ENCODE data around the gene SWAP70. TPM values are rescaled to one million over a fixed set of nuclear protein-coding genes. Genes with fewer than 3 reads are reported as not detected.
"Not testable (repeated sequence)": the region's sequence is repeated elsewhere in the genome, so short reads cannot be mapped to it uniquely, and the experiment has no call there.

Gene SWAP70
- total RNA-seq, 2 experiments from 2014 or later = 7.9 to 10.1 TPM

GRCh38 chr11:9687711-9688477 lies 24.0 kb downstream of the SWAP70 start:
- Mint-ChIP-seq H3K27ac (no peak overlapping the region), H3K4me3 (no peak overlapping the region), H3K4me1 (no peaks in the 10 kb centered on the region), H3K36me3 (no peaks in the 10 kb centered on the region), H3K9me3 (ENCODE audit: low read depth) (no peaks in the 10 kb centered on the region), H3K27me3 (no peaks in the 10 kb centered on the region)
- CTCF ChIA-PET = interaction anchor here (1.2 kb wide), 1 partner anchor 8 kb away, joined by 3 read pairs; no protein-coding TSS in a partner anchor
- DNase-seq (no peak), ATAC-seq (no peak)

DNA sequence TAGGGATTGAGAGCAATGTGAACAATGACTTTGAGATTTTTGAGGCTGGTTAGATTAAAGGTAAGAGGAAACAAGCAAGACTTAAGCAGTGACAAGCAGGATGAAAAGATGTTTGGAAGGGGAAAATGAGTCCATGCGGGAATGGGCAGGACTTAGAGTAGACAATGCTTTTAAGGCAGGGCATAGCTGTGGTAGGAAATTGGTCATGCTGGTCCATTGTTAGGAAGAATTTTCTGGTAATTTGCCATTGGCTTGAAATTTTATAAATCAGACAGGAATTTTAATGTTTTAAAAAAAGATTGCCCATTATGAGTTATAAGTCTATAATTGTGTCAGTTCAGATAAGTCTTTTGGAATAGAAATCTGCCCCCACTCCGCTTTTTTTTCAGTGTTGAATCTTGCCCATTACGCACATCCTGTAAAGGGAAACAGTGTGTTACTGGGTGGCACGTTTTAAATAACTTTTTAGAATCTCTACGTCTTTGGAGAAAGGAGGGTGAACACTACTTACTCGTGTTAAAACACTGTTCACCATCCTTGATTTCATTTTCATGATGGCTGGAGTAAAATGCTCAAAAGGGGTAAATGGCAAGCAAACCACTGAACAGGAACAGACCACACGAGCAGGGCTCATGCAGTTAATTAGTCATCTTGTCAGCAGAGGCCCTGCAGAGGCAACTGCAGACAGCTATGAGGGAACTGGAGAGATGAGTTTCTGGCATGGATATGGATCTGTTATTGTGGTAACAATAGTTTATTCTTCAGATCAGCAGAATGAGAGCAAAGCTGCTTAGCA lies 25.0 kb downstream of the SWAP70 start:
- Mint-ChIP-seq H3K9me3 (ENCODE audit: low read depth) (no peaks in the 10 kb centered on the region), H3K27ac (no peak overlapping the region), H3K4me3 (no peak overlapping the region), H3K4me1 (no peaks in the 10 kb centered on the region), H3K36me3 (no peaks in the 10 kb centered on the region), H3K27me3 (no peaks in the 10 kb centered on the region)
- CTCF ChIA-PET = interaction anchor here (1.2 kb wide), 1 partner anchor 9 kb away, joined by 3 read pairs; no protein-coding TSS in a partner anchor
- ATAC-seq (peak; percentile 84), DNase-seq (peak; percentile 59)

GRCh38 chr11:9689721-9690120 lies 25.8 kb downstream of the SWAP70 start:
- Mint-ChIP-seq H3K27me3 (no peaks in the 10 kb centered on the region), H3K36me3 (peaks cover 6% of the 10 kb centered on the region), H3K9me3 (ENCODE audit: low read depth) (no peaks in the 10 kb centered on the region), H3K27ac (no peak overlapping the region), H3K4me1 (no peaks in the 10 kb centered on the region), H3K4me3 (no peak overlapping the region)
- ATAC-seq (no peak), DNase-seq (no peak)
- CTCF ChIA-PET = no interaction called here

- ATAC-seq (no peak), DNase-seq (no peak)
- H3K36me3 Mint-ChIP-seq = peaks cover 12% of the 10 kb centered on the region
- no peaks in the 10 kb centered on the region for H3K4me1 Mint-ChIP-seq
- no peaks in the 10 kb centered on the region for H3K27me3 Mint-ChIP-seq
- CTCF ChIA-PET = interaction anchor here (1.1 kb wide), 1 partner anchor 57 kb away, joined by 5 read pairs; no protein-coding TSS in a partner anchor
- H3K4me3 Mint-ChIP-seq = no peak overlapping the region
- no peaks in the 10 kb centered on the region for H3K9me3 Mint-ChIP-seq (ENCODE audit: low read depth)
- no peak overlapping the region for H3K27ac Mint-ChIP-seq
Measured at GRCh38 chr11:9691865-9692264, 28.0 kb downstream of the SWAP70 start.

- Mint-ChIP-seq H3K4me1 (no peaks in the 10 kb centered on the region), H3K4me3 (no peak overlapping the region), H3K27me3 (no peaks in the 10 kb centered on the region), H3K27ac (no peak overlapping the region), H3K36me3 (peaks cover 12% of the 10 kb centered on the region), H3K9me3 (ENCODE audit: low read depth) (no peaks in the 10 kb centered on the region)
- ATAC-seq (no peak), DNase-seq (no peak)
- CTCF ChIA-PET = interaction anchor here (1.1 kb wide), 1 partner anchor 56 kb away, joined by 5 read pairs; no protein-coding TSS in a partner anchor
Measured at GRCh38 chr11:9692691-9693090, 28.8 kb downstream of the SWAP70 start.

DNA sequence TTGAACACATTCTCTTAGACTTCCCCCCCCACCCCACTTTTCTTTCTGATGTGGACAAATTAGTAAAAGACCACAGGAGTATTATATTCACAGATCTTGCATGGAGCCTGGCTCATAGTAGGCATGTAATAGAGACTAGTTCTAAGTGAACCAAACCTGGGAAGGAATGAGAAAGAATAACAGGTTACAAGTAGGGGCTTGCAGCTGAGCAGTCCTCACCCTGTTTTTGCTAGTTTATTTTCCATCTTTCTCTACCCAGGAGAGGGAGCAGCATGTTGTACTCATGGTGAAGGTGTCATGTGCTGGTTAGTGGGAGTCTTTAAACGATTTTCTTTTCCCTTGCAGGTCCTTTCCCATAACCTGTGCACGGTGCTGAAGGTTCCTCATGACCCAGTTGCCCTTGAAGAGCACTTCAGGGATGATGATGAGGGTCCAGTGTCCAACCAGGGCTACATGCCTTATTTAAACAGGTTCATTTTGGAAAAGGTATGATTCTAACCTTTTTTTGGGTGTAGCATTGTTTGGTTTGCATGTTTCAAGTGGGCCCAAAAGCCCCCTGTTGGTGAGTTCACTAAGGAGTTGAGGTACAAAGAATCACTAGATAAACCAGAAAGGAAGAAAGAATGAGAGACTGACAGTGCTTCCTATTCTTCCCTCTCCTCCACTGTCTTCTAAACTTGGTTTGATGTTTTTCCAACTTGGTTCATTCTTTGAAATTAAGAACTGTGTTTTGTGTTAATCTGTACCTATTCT lies 30.1 kb downstream of the SWAP70 start:
- ATAC-seq = no peak
- Mint-ChIP-seq H3K9me3 (ENCODE audit: low read depth) (no peaks in the 10 kb centered on the region), H3K4me1 (no peaks in the 10 kb centered on the region), H3K27me3 (no peaks in the 10 kb centered on the region), H3K4me3 (no peak overlapping the region), H3K27ac (no peak overlapping the region), H3K36me3 (peaks cover 12% of the 10 kb centered on the region)
- no peak for DNase-seq
- CTCF ChIA-PET = no interaction called here

DNA sequence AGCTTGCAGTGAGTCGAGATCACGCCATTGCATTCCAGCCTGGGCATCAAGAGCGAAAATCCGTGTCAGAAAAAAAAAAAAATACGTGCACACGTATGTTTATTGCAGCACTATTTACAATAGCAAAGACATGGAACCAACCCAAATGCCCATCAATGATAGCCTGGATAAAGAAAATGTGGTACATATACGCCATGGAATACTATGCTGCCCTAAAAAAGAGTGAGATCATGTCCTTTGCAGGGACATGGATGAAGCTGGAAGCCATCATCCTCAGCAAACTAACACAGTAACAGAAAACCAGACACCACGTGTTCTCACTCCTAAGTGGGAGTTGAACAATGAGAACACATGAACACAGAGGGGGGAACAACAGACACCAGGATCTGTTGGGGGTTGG lies 31.4 kb downstream of the SWAP70 start:
- H3K4me1 Mint-ChIP-seq; DNase-seq; CTCF ChIA-PET; H3K27ac Mint-ChIP-seq; ATAC-seq; H3K4me3 Mint-ChIP-seq; H3K27me3 Mint-ChIP-seq; H3K9me3 Mint-ChIP-seq (ENCODE audit: low read depth): not testable (repeated sequence)
- peaks cover 12% of the 10 kb centered on the region for H3K36me3 Mint-ChIP-seq

DNA sequence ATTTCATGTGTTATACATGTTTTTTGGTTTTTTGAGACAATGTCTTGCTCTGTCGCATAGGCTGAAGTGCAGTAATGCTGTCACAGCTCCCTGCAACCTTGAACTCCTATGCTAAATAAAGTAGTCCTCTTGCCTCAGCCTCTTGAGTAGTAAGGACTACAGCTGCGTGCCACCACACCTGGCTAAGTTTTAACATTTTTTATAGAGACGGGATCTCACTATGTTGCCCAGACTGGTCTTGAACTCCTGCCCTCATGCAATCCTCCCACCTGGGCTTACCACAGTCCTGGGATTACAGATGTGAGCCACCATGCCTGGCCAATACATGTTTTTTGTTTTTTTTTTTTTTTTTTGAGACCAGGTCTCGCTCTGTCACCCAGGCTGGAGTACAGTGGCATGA lies 33.9 kb downstream of the SWAP70 start:
- DNase-seq (no peak), ATAC-seq (no peak)
- CTCF ChIA-PET = no interaction called here
- Mint-ChIP-seq H3K9me3 (ENCODE audit: low read depth) (no peaks in the 10 kb centered on the region), H3K36me3 (peaks cover 12% of the 10 kb centered on the region), H3K27me3 (no peaks in the 10 kb centered on the region), H3K27ac (no peak overlapping the region), H3K4me1 (peaks cover 10% of the 10 kb centered on the region), H3K4me3 (no peak overlapping the region)

DNA sequence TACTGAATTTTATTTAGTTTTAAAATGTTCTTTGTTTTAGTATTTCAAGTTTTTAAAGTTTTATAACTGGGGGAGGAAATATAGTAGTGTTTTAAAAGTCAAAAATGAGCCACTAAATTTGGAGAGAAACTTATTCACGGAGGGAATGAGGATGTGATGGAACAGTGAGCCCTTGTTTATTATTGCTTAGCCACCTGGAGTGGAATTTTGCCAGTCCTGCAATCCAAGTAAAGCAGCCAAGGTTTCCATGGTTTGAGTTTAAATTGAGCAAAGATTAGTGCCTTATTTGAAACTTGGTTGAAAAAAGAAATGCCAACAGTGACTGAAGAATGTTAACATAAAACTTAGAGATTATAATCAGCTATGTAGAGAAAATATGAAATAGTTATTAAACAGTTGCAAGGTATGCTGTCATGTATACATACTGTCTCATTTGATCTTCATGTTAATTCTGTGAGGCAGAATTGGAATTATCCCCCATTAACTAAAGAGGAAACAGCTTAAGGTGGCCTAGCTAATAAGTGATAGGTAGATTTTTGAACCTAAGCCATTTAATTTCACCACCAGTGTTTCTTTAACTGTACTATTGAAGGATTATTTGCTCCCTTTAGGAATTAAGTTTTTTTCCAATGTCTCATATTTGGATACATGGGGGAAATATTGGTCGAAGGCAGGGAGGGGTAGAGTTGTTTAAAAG lies 36.4 kb downstream of the SWAP70 start:
- peaks cover 7% of the 10 kb centered on the region for H3K36me3 Mint-ChIP-seq
- no peaks in the 10 kb centered on the region for H3K9me3 Mint-ChIP-seq (ENCODE audit: low read depth)
- no peak for ATAC-seq
- DNase-seq = no peak
- peaks cover 15% of the 10 kb centered on the region for H3K4me1 Mint-ChIP-seq
- CTCF ChIA-PET = no interaction called here
- H3K4me3 Mint-ChIP-seq = no peak overlapping the region
- H3K27ac Mint-ChIP-seq = no peak overlapping the region
- H3K27me3 Mint-ChIP-seq = no peaks in the 10 kb centered on the region

DNA sequence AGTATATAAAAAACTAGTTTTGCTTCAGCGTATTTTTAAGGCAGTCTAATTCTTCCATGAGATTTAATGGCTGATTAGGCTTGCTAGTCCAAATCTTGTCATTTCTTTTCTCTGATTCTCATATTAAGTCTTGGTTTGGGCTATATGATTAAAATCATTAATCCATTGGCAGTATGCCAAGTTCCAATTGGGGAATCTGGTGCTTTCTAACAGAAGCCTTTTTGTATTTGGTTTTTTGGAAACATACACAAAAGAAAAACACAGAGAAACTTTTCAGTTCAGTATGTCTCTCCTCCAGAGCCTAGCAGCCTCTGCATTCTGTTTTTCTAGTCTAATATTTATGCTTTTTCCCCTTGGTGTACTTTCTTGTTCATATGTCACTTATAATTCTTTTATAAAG lies 37.9 kb downstream of the SWAP70 start:
- ATAC-seq (no peak), DNase-seq (no peak)
- Mint-ChIP-seq H3K27me3 (no peaks in the 10 kb centered on the region), H3K9me3 (ENCODE audit: low read depth) (no peaks in the 10 kb centered on the region), H3K4me3 (no peak overlapping the region), H3K4me1 (peaks cover 15% of the 10 kb centered on the region), H3K36me3 (peaks cover 3% of the 10 kb centered on the region), H3K27ac (no peak overlapping the region)
- CTCF ChIA-PET = no interaction called here

DNA sequence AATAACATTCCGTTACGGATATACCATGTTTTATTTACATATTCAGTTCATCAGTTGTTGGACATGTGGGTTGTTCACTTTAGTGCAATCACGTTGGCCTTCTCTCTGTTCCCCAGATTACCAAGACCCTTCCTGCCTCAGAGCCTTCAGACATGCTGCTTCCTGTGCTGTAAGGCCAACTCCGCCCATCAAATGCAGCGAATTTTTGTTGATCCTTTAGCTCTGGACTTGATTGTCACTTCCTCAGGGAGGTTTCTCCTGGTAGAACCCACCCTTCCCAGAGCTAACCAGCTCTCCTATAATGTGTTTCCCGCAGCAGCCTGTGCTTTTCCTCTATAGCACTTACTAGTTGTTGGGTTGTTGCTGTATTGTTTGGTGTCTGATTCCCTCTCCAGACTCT lies 39.4 kb downstream of the SWAP70 start:
- H3K4me3 Mint-ChIP-seq = no peak overlapping the region
- H3K4me1 Mint-ChIP-seq = peaks cover 15% of the 10 kb centered on the region
- H3K27me3 Mint-ChIP-seq = no peaks in the 10 kb centered on the region
- no peaks in the 10 kb centered on the region for H3K9me3 Mint-ChIP-seq (ENCODE audit: low read depth)
- H3K27ac Mint-ChIP-seq = no peak overlapping the region
- no peak for DNase-seq
- CTCF ChIA-PET = interaction anchor here (1.0 kb wide), 1 partner anchor 55 kb away, joined by 3 read pairs; no protein-coding TSS in a partner anchor
- ATAC-seq = no peak
- peaks cover 3% of the 10 kb centered on the region for H3K36me3 Mint-ChIP-seq

DNA sequence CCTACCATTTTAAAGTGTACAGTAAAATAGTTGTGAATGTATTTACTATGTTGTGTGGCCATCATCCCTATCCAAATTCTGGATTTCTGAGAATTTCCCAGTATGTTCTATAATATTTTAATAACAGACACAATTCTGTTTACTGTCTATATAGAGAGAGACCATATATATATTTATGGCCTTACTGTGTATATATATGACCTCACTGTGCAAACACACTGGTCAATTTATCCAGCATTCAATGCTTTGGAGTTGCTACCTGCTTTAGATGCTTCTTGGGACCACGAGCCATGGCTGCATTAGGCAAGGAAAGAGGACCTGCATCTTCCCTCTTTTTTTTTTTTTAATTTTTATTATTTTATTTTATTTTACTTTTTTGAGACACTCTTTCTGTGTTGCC lies 40.2 kb downstream of the SWAP70 start:
- H3K36me3 Mint-ChIP-seq = peaks cover 3% of the 10 kb centered on the region
- DNase-seq = no peak
- H3K27me3 Mint-ChIP-seq = no peaks in the 10 kb centered on the region
- ATAC-seq = no peak
- peaks cover 15% of the 10 kb centered on the region for H3K4me1 Mint-ChIP-seq
- CTCF ChIA-PET = no interaction called here
- no peak overlapping the region for H3K4me3 Mint-ChIP-seq
- no peaks in the 10 kb centered on the region for H3K9me3 Mint-ChIP-seq (ENCODE audit: low read depth)
- no peak overlapping the region for H3K27ac Mint-ChIP-seq

GRCh38 chr11:9704620-9705019 lies 40.7 kb downstream of the SWAP70 start:
- Mint-ChIP-seq H3K27ac (no peak overlapping the region), H3K9me3 (ENCODE audit: low read depth) (no peaks in the 10 kb centered on the region), H3K27me3 (no peaks in the 10 kb centered on the region), H3K4me3 (no peak overlapping the region), H3K36me3 (peaks cover 3% of the 10 kb centered on the region), H3K4me1 (peaks cover 15% of the 10 kb centered on the region)
- no peak for ATAC-seq
- CTCF ChIA-PET = no interaction called here
- no peak for DNase-seq
